Neural progenitor cell (in vitro differentiated cells): Measurements from ENCODE around the gene POLD4.

Source experiments
- CTCF ChIP-seq: fragments of 200-600 bp; sonication (generic); IDR thresholded peaks from 2 replicates; pipeline ENCODE4 v1.5.1; 2017; ENCODE audit warnings: antibody characterized with exemption, mild to moderate bottlenecking
- EZH2 ChIP-seq: fragments of 200-600 bp; sonication (generic); IDR thresholded peaks from 2 replicates; pipeline ENCODE4 v1.6.1; 2017; ENCODE audit warnings: antibody characterized with exemption, mild to moderate bottlenecking, moderate library complexity
- EZH2phosphoT487 ChIP-seq: fragments of 200-600 bp; sonication (generic); IDR thresholded peaks from 2 replicates; pipeline ENCODE4 v1.6.1; 2017; ENCODE audit warnings: antibody characterized with exemption

- TF ChIP-seq CTCF (no peak), EZH2phosphoT487 (no peak), EZH2 (no peak)
These were observed 43.7 kb downstream of the POLD4 start for GRCh38 chr11:67309661-67310061.
